T1000 (cell line): ENCODE measurements around the gene PHKG2.

Experiments
- DNase-seq: peaks from one replicate; lab custom pipeline; 2025; ENCODE audit warnings: mixed read lengths; lab: John Stamatoyannopoulos, UW

The PHKG2 gene

GRCh38 chr16:30775392-30776188 is 27.4 kb downstream of the PHKG2 start:
- DNase-seq, result peak; percentile 57

- no peak for DNase-seq
Measured at GRCh38 chr16:30777591-30778297, 29.5 kb downstream of the PHKG2 start.

- DNase-seq, result no peak
Measured at GRCh38 chr16:30778549-30779244, 30.5 kb downstream of the PHKG2 start.

GRCh38 chr16:30779596-30779995 is 31.4 kb downstream of the PHKG2 start:
- DNase-seq, result no peak

GRCh38 chr16:30780021-30780420 is 31.8 kb downstream of the PHKG2 start:
- DNase-seq, result no peak

- no peak for DNase-seq
Measured at GRCh38 chr16:30780549-30780948, 32.3 kb downstream of the PHKG2 start.

- no peak for DNase-seq
Measured at GRCh38 chr16:30782486-30783279, 34.5 kb downstream of the PHKG2 start.

GRCh38 chr16:30783280-30784109 is 35.3 kb downstream of the PHKG2 start:
- no peak for DNase-seq

GRCh38 chr16:30784215-30784614 is 36.0 kb downstream of the PHKG2 start:
- no peak for DNase-seq

- no peak for DNase-seq
Measured at GRCh38 chr16:30785126-30786106, 37.2 kb downstream of the PHKG2 start.

GRCh38 chr16:30786115-30786935 is 38.1 kb downstream of the PHKG2 start:
- peak; percentile 33 for DNase-seq

GRCh38 chr16:30786936-30787612 is 38.8 kb downstream of the PHKG2 start, which contains the start of gene ZNF629:
ZNF629 (minus strand) TSS chr16:30787205; CDS start chr16:30784482, 2,723 bp downstream.
- peak; percentile 46 for DNase-seq

- DNase-seq, result no peak
Measured at GRCh38 chr16:30787613-30788378, 39.6 kb downstream of the PHKG2 start.

GRCh38 chr16:30793508-30794069 is 45.4 kb downstream of the PHKG2 start:
- no peak for DNase-seq

- no peak for DNase-seq
Measured at GRCh38 chr16:30794634-30795033, 46.4 kb downstream of the PHKG2 start.

GRCh38 chr16:30797670-30798309 is 49.6 kb downstream of the PHKG2 start:
- no peak for DNase-seq
